K562 (cell line): Measurements from ENCODE around the gene ADAM19. TPM values are rescaled to one million over a fixed set of nuclear protein-coding genes. Genes with fewer than 3 reads are reported as not detected.

Source experiments
- AFF1 ChIP-seq, 2 experiments: fragments of 450-650 bp; IDR thresholded peaks; 2 replicates each; pipeline ENCODE4 v1.6.1; 2018; ENCODE audit warnings: mild to moderate bottlenecking in 2 of 2, low read depth in 1 of 2; ENCODE audit not compliant: partially characterized antibody in 2 of 2
- CGGBP1 ChIP-seq: fragments of 250-450 bp; sonication (Bioruptor Pico); IDR thresholded peaks from 2 replicates; pipeline ENCODE4 v1.9.0; 2021; ENCODE audit warnings: mild to moderate bottlenecking
- GATAD2A ChIP-seq: fragments of 450-650 bp; IDR thresholded peaks from 2 replicates; pipeline ENCODE4 v1.6.1; 2017
- IRF1 ChIP-seq: sonication (generic); formaldehyde crosslinking; IDR thresholded peaks from 2 replicates; pipeline ENCODE4 v1.8.0; 2022; ENCODE audit warnings: missing genetic modification reagents, mild to moderate bottlenecking, borderline replicate concordance
- MYBL2 ChIP-seq, 2 experiments: fragments of 450-650 bp in 1 of 2; sonication (generic) in 1 of 2; formaldehyde crosslinking in 1 of 2; IDR thresholded peaks; 2 replicates each; pipeline versions ENCODE4 v1.6.1 to v1.8.1; 2017 to 2022; ENCODE audit warnings: borderline replicate concordance in 1 of 2, inconsistent platforms in 1 of 2, low read depth in 1 of 2, mild to moderate bottlenecking in 1 of 2, missing genetic modification reagents in 1 of 2, moderate library complexity in 1 of 2
- NR1H2 ChIP-seq: sonication (generic); formaldehyde crosslinking; IDR thresholded peaks from 2 replicates; pipeline ENCODE4 v1.4.0; 2020; ENCODE audit warnings: mild to moderate bottlenecking, missing genetic modification reagents
- REST ChIP-seq, 2 experiments: fragments of 450-650 bp; formaldehyde crosslinking in 1 of 2; IDR thresholded peaks; 2 replicates each; pipeline versions ENCODE4 v1.4.0 to v1.6.1; 2014 to 2020; ENCODE audit warnings: mild to moderate bottlenecking in 2 of 2, borderline replicate concordance in 1 of 2, low read depth in 1 of 2
- SP2 ChIP-seq: IDR thresholded peaks from 2 replicates; pipeline ENCODE4 v1.6.1; 2011; ENCODE audit warnings: mild to moderate bottlenecking, low read depth, low read length, moderate library complexity; ENCODE audit not compliant: poor library complexity, severe bottlenecking; ENCODE audit errors: extremely low read depth
- ZFP1 ChIP-seq: fragments of 450-650 bp; formaldehyde crosslinking; IDR thresholded peaks from 2 replicates; pipeline ENCODE4 v1.4.0; 2020; ENCODE audit warnings: mild to moderate bottlenecking, mixed read lengths
- ZNF561 ChIP-seq: fragments of 450-650 bp; formaldehyde crosslinking; conservative IDR thresholded peaks from 2 replicates; pipeline ENCODE4 v1.4.0; 2020; ENCODE audit warnings: mild to moderate bottlenecking, moderate library complexity
- polyA plus RNA-seq, 8 experiments: library from polyadenylated mRNA; depleted of rRNA in 4 of 8; stranded (reverse) in 5 of 8; unstranded in 3 of 8; fragments of >200 nt; fragmentation: Nextera tagmentation in 2 of 8; fragmentation: Illumina TruSeq in 1 of 8; extraction: Ambion mirVana in 2 of 8; extraction: Trizol in 1 of 8; gene quantifications; 2 replicates each; pipeline versions ENCODE4 v1.2.1 to v1.2.3, GENCODE V29; 2011 to 2014; ENCODE audit warnings: inconsistent platforms in 1 of 8, missing spikeins in 1 of 8
- total RNA-seq, 7 experiments: library from RNA; depleted of rRNA in 6 of 7; stranded (reverse); fragments of >200 nt in 6 of 7; fragmentation: Illumina TruSeq in 2 of 7; extraction: Trizol in 2 of 7; gene quantifications; 2 replicates each; pipeline versions ENCODE4 v1.2.1 to v1.2.3, GENCODE V29; 2011 to 2021; ENCODE audit warnings: low replicate concordance in 1 of 7

ADAM19 gene
- total and polyA plus RNA-seq, 9 of the 15 experiments (the other 6 are each of a cell fraction or from before 2014, with no cell fraction given), result 0.11 to 1.1 (median 0.43) TPM

- no peak for TF ChIP-seq REST (IDR thresholded peaks at IDR 0.05; ENCODE audit: borderline replicate concordance)
- no peak for TF ChIP-seq REST (CRISPR knock-in tag; IDR thresholded peaks at IDR 0.05; ENCODE audit: low read depth)
- no peak for TF ChIP-seq GATAD2A
- no peak for TF ChIP-seq MYBL2 (IDR thresholded peaks at IDR 0.05; ENCODE audit: low read depth)
- TF ChIP-seq MYBL2 (CRISPR knock-in tag; IDR thresholded peaks at IDR 0.05; ENCODE audit: borderline replicate concordance), result no peak
- no peak for TF ChIP-seq SP2
- no peak for TF ChIP-seq ZNF561 (CRISPR knock-in tag)
- no peak for TF ChIP-seq ZFP1 (CRISPR knock-in tag)
- TF ChIP-seq AFF1 (IDR thresholded peaks at IDR 0.05; ENCODE audit: low read depth in 1 of 2, partially characterized antibody in 2 of 2), result no peak
- no peak for TF ChIP-seq NR1H2 (CRISPR knock-in tag)
- no peak for TF ChIP-seq CGGBP1 (CRISPR knock-in tag)
- TF ChIP-seq IRF1 (CRISPR knock-in tag), result no peak
Measured at GRCh38 chr5:157578079-157578780, 2.7 kb upstream of the ADAM19 start (continued).
